ENCODE measurements around the gene AMOT. TPM values are rescaled to one million over a fixed set of nuclear protein-coding genes. Genes with fewer than 3 reads are reported as not detected.

Gene AMOT
- total and polyA plus RNA-seq, 5 donors from 2014 or later = 1.2 to 2.3 (median 1.5) TPM

- no peaks in the 10 kb centered on the region for H3K27me3 ChIP-seq (ENCODE audit: control insufficient read depth, insufficient read depth, low read length)
- ATAC-seq (ENCODE audit: low read depth in 2 of 2) (no peak), DNase-seq (no peak)
- no peaks in the 10 kb centered on the region for H3K36me3 ChIP-seq (ENCODE audit: control insufficient read depth, insufficient read depth, low read length)
- H3K4me3 ChIP-seq (ENCODE audit: low read depth, low read length) = no peak overlapping the region
- H3K4me1 ChIP-seq (ENCODE audit: control insufficient read depth, insufficient read depth, low read length, poor library complexity, severe bottlenecking) = no peaks in the 10 kb centered on the region
- no peak overlapping the region for H3K27ac ChIP-seq (ENCODE audit: insufficient read depth, low read length, poor library complexity, severe bottlenecking)
- H3K36me3 Mint-ChIP-seq = no peaks in the 10 kb centered on the region
- H3K4me1 Mint-ChIP-seq = no peaks in the 10 kb centered on the region
- H3K27ac Mint-ChIP-seq = no peak overlapping the region
- no peaks in the 10 kb centered on the region for H3K27me3 Mint-ChIP-seq
- no peaks in the 10 kb centered on the region for H3K9me3 Mint-ChIP-seq
- no peak overlapping the region for H3K4me3 Mint-ChIP-seq
- H3K9me3 ChIP-seq (ENCODE audit: control insufficient read depth in 2 of 2, low read length in 2 of 2) = no peaks in the 10 kb centered on the region
These were observed 31.9 kb downstream of the AMOT start for GRCh38 chrX:112808651-112809195.

GRCh38 chrX:112808007-112808406 is 32.6 kb downstream of the AMOT start:
- H3K27ac ChIP-seq (ENCODE audit: insufficient read depth, low read length, poor library complexity, severe bottlenecking) = no peak overlapping the region
- Mint-ChIP-seq H3K27me3 (no peaks in the 10 kb centered on the region), H3K36me3 (no peaks in the 10 kb centered on the region), H3K4me1 (no peaks in the 10 kb centered on the region), H3K4me3 (no peak overlapping the region), H3K9me3 (no peaks in the 10 kb centered on the region), H3K27ac (no peak overlapping the region)
- no peaks in the 10 kb centered on the region for H3K4me1 ChIP-seq (ENCODE audit: control insufficient read depth, insufficient read depth, low read length, poor library complexity, severe bottlenecking)
- H3K27me3 ChIP-seq (ENCODE audit: control insufficient read depth, insufficient read depth, low read length) = no peaks in the 10 kb centered on the region
- no peak for ATAC-seq (ENCODE audit: low read depth in 2 of 2)
- no peak for DNase-seq
- H3K9me3 ChIP-seq (ENCODE audit: control insufficient read depth in 2 of 2, low read length in 2 of 2) = no peaks in the 10 kb centered on the region
- no peak overlapping the region for H3K4me3 ChIP-seq (ENCODE audit: low read depth, low read length)
- no peaks in the 10 kb centered on the region for H3K36me3 ChIP-seq (ENCODE audit: control insufficient read depth, insufficient read depth, low read length)

DNA sequence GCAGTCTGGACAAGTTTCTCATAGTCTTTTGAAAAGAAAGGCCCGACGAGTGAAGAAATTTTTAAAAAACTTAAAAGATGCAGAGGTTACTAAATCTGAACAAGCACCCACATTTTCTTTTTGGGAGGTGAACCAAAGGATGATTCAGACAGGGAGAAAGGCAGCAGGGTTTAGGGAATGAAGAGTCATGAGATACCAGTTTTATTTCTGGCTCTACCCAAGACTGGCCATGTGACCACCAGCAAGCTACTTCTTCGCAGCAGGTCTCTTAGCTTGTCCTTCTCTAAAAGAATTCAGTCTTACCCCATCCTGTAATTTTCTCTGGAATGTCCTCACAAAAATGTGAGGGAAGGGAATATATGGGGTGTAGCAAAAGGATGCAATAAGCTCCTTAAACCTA is 37.6 kb downstream of the AMOT start:
- Mint-ChIP-seq H3K9me3 (peaks cover 0 to 3% (median 0%) of the 10 kb centered on the region in 7 donors), H3K36me3 (peaks cover 7% of the 10 kb centered on the region), H3K27me3 (no peaks in the 10 kb centered on the region), H3K4me3 (no peak overlapping the region), H3K4me1 (no peaks in the 10 kb centered on the region), H3K27ac (no peak overlapping the region)
- no peak overlapping the region for H3K4me3 ChIP-seq (ENCODE audit: low read depth, low read length)
- no peaks in the 10 kb centered on the region for H3K9me3 ChIP-seq (ENCODE audit: control insufficient read depth in 2 of 2, low read length in 2 of 2)
- no peak for DNase-seq
- ATAC-seq (ENCODE audit: low read depth in 2 of 2) = no peak
- H3K27me3 ChIP-seq (ENCODE audit: control insufficient read depth, insufficient read depth, low read length) = no peaks in the 10 kb centered on the region
- H3K4me1 ChIP-seq (ENCODE audit: control insufficient read depth, insufficient read depth, low read length, poor library complexity, severe bottlenecking) = no peaks in the 10 kb centered on the region
- no peak overlapping the region for H3K27ac ChIP-seq (ENCODE audit: insufficient read depth, low read length, poor library complexity, severe bottlenecking)
- no peaks in the 10 kb centered on the region for H3K36me3 ChIP-seq (ENCODE audit: control insufficient read depth, insufficient read depth, low read length)

- no peaks in the 10 kb centered on the region for H3K36me3 ChIP-seq (ENCODE audit: control insufficient read depth, insufficient read depth, low read length)
- H3K27ac ChIP-seq (ENCODE audit: insufficient read depth, low read length, poor library complexity, severe bottlenecking) = no peak overlapping the region
- no peaks in the 10 kb centered on the region for H3K4me1 Mint-ChIP-seq
- no peaks in the 10 kb centered on the region for H3K4me1 ChIP-seq (ENCODE audit: control insufficient read depth, insufficient read depth, low read length, poor library complexity, severe bottlenecking)
- no peaks in the 10 kb centered on the region for H3K9me3 ChIP-seq (ENCODE audit: control insufficient read depth in 2 of 2, low read length in 2 of 2)
- H3K27me3 ChIP-seq (ENCODE audit: control insufficient read depth, insufficient read depth, low read length) = no peaks in the 10 kb centered on the region
- peaks cover 0 to 3% (median 0%) of the 10 kb centered on the region in 7 donors for H3K9me3 Mint-ChIP-seq
- H3K36me3 Mint-ChIP-seq = peaks cover 7% of the 10 kb centered on the region
- no peak overlapping the region for H3K4me3 ChIP-seq (ENCODE audit: low read depth, low read length)
- no peak overlapping the region for H3K4me3 Mint-ChIP-seq
- no peak overlapping the region for H3K27ac Mint-ChIP-seq
- ATAC-seq (ENCODE audit: low read depth in 2 of 2) (no peak), DNase-seq (no peak)
- no peaks in the 10 kb centered on the region for H3K27me3 Mint-ChIP-seq
These were observed 38.1 kb downstream of the AMOT start for GRCh38 chrX:112802541-112802940.

- DNase-seq (no peak), ATAC-seq (ENCODE audit: low read depth in 2 of 2) (no peak)
- H3K36me3 Mint-ChIP-seq = peaks cover 11% of the 10 kb centered on the region
- Histone ChIP-seq H3K4me3 (ENCODE audit: low read depth, low read length) (no peak overlapping the region), H3K27me3 (ENCODE audit: control insufficient read depth, insufficient read depth, low read length) (no peaks in the 10 kb centered on the region), H3K27ac (ENCODE audit: insufficient read depth, low read length, poor library complexity, severe bottlenecking) (no peak overlapping the region), H3K36me3 (ENCODE audit: control insufficient read depth, insufficient read depth, low read length) (no peaks in the 10 kb centered on the region), H3K4me1 (ENCODE audit: control insufficient read depth, insufficient read depth, low read length, poor library complexity, severe bottlenecking) (no peaks in the 10 kb centered on the region), H3K9me3 (ENCODE audit: control insufficient read depth in 2 of 2, low read length in 2 of 2) (no peaks in the 10 kb centered on the region)
- peaks cover 0 to 4% (median 0%) of the 10 kb centered on the region in 7 donors for H3K9me3 Mint-ChIP-seq
- H3K4me1 Mint-ChIP-seq = no peaks in the 10 kb centered on the region
- no peaks in the 10 kb centered on the region for H3K27me3 Mint-ChIP-seq
- no peak overlapping the region for H3K27ac Mint-ChIP-seq
- H3K4me3 Mint-ChIP-seq = no peak overlapping the region
These were observed 39.5 kb downstream of the AMOT start for GRCh38 chrX:112800971-112801775.

GRCh38 chrX:112799425-112799824 is 41.2 kb downstream of the AMOT start:
- H3K27ac Mint-ChIP-seq = no peak overlapping the region
- H3K4me3 ChIP-seq (ENCODE audit: low read depth, low read length) = no peak overlapping the region
- no peaks in the 10 kb centered on the region for H3K4me1 ChIP-seq (ENCODE audit: control insufficient read depth, insufficient read depth, low read length, poor library complexity, severe bottlenecking)
- peaks cover 0 to 4% (median 0%) of the 10 kb centered on the region in 7 donors for H3K9me3 Mint-ChIP-seq
- H3K4me3 Mint-ChIP-seq = no peak overlapping the region
- H3K9me3 ChIP-seq (ENCODE audit: control insufficient read depth in 2 of 2, low read length in 2 of 2) = no peaks in the 10 kb centered on the region
- H3K27me3 ChIP-seq (ENCODE audit: control insufficient read depth, insufficient read depth, low read length) = no peaks in the 10 kb centered on the region
- H3K27me3 Mint-ChIP-seq = no peaks in the 10 kb centered on the region
- no peak overlapping the region for H3K27ac ChIP-seq (ENCODE audit: insufficient read depth, low read length, poor library complexity, severe bottlenecking)
- no peaks in the 10 kb centered on the region for H3K4me1 Mint-ChIP-seq
- ATAC-seq (ENCODE audit: low read depth in 2 of 2) (no peak), DNase-seq (no peak)
- peaks cover 11% of the 10 kb centered on the region for H3K36me3 Mint-ChIP-seq
- no peaks in the 10 kb centered on the region for H3K36me3 ChIP-seq (ENCODE audit: control insufficient read depth, insufficient read depth, low read length)

DNA sequence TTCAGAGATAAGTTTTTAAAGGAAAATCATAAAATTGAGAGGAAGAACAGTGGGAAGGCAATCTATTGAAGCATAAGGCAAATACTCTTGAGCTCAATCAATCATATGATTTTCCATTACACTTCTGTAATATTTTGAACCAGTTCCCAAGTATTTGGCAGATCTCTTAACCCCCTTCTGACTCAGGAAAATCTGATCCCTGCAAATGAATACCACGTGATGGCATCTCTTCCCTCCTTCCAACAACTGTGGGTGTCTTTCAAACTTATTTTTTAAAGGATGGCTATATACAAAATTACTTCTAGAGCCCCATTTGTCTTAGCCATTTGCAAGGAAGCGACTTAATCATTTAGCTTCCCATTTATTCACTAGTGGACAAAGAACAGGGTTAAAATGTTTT is 41.9 kb downstream of the AMOT start:
- H3K4me3 Mint-ChIP-seq = no peak overlapping the region
- Histone ChIP-seq H3K27ac (ENCODE audit: insufficient read depth, low read length, poor library complexity, severe bottlenecking) (no peak overlapping the region), H3K27me3 (ENCODE audit: control insufficient read depth, insufficient read depth, low read length) (no peaks in the 10 kb centered on the region), H3K4me3 (ENCODE audit: low read depth, low read length) (no peak overlapping the region), H3K9me3 (ENCODE audit: control insufficient read depth in 2 of 2, low read length in 2 of 2) (no peaks in the 10 kb centered on the region), H3K36me3 (ENCODE audit: control insufficient read depth, insufficient read depth, low read length) (no peaks in the 10 kb centered on the region), H3K4me1 (ENCODE audit: control insufficient read depth, insufficient read depth, low read length, poor library complexity, severe bottlenecking) (no peaks in the 10 kb centered on the region)
- ATAC-seq (ENCODE audit: low read depth in 2 of 2) (no peak), DNase-seq (no peak)
- peaks cover 11% of the 10 kb centered on the region for H3K36me3 Mint-ChIP-seq
- H3K27me3 Mint-ChIP-seq = no peaks in the 10 kb centered on the region
- no peak overlapping the region for H3K27ac Mint-ChIP-seq
- peaks cover 0 to 4% (median 0%) of the 10 kb centered on the region in 7 donors for H3K9me3 Mint-ChIP-seq
- no peaks in the 10 kb centered on the region for H3K4me1 Mint-ChIP-seq

GRCh38 chrX:112789931-112790330 is 50.7 kb downstream of the AMOT start:
- no peaks in the 10 kb centered on the region for H3K36me3 Mint-ChIP-seq

More at GRCh38 chrX:112789931-112790330, 50.7 kb downstream of the AMOT start:
- H3K9me3 ChIP-seq (ENCODE audit: control insufficient read depth in 2 of 2, low read length in 2 of 2) = no peaks in the 10 kb centered on the region
- H3K36me3 ChIP-seq (ENCODE audit: control insufficient read depth, insufficient read depth, low read length) = peaks cover 4% of the 10 kb centered on the region
- H3K27ac Mint-ChIP-seq = no peak overlapping the region
- no peaks in the 10 kb centered on the region for H3K9me3 Mint-ChIP-seq
- H3K4me3 Mint-ChIP-seq = no peak overlapping the region
- H3K4me1 Mint-ChIP-seq = no peaks in the 10 kb centered on the region
- no peaks in the 10 kb centered on the region for H3K4me1 ChIP-seq (ENCODE audit: control insufficient read depth, insufficient read depth, low read length, poor library complexity, severe bottlenecking)
- H3K27me3 Mint-ChIP-seq = no peaks in the 10 kb centered on the region
- H3K27ac ChIP-seq (ENCODE audit: insufficient read depth, low read length, poor library complexity, severe bottlenecking) = no peak overlapping the region
- ATAC-seq (ENCODE audit: low read depth in 2 of 2) (no peak), DNase-seq (no peak)
- H3K4me3 ChIP-seq (ENCODE audit: low read depth, low read length) = no peak overlapping the region
- no peaks in the 10 kb centered on the region for H3K27me3 ChIP-seq (ENCODE audit: control insufficient read depth, insufficient read depth, low read length)
